K562 (cell line): ENCODE data around the gene TRMT2A. TPM values are rescaled to one million over a fixed set of nuclear protein-coding genes. Genes with fewer than 3 reads are reported as not detected.

Experiments used
- EGR1 ChIP-seq: fragments of 450-650 bp; conservative IDR thresholded peaks from 2 replicates; pipeline ENCODE4 v1.6.1; 2017; ENCODE audit warnings: mild to moderate bottlenecking
- EHMT2 ChIP-seq: fragments of 450-650 bp; IDR thresholded peaks from 2 replicates; pipeline ENCODE4 v1.6.1; 2018; ENCODE audit warnings: antibody characterized with exemption
- HDAC3 ChIP-seq: fragments of 450-650 bp; IDR thresholded peaks from 2 replicates; pipeline ENCODE4 v1.6.1; 2018; ENCODE audit warnings: borderline replicate concordance, mild to moderate bottlenecking, moderate library complexity; ENCODE audit not compliant: partially characterized antibody
- HEY1 ChIP-seq: fragments of 250-450 bp; sonication (Bioruptor Pico); IDR thresholded peaks from 2 replicates; pipeline ENCODE4 v1.5.0; 2020; ENCODE audit warnings: mild to moderate bottlenecking, moderate library complexity, borderline replicate concordance
- HMG20B ChIP-seq: fragments of 250-450 bp; sonication (Bioruptor Pico); IDR thresholded peaks from 2 replicates; pipeline ENCODE4 v1.5.0; 2021; ENCODE audit warnings: mild to moderate bottlenecking
- HNRNPLL ChIP-seq: fragments of 200-400 bp; formaldehyde crosslinking; IDR thresholded peaks from 2 replicates; pipeline ENCODE4 v1.6.1; 2017; ENCODE audit warnings: low read length, low read depth, mild to moderate bottlenecking; ENCODE audit not compliant: poor library complexity, severe bottlenecking
- MCM2 ChIP-seq: fragments of 450-650 bp; IDR thresholded peaks from 2 replicates; pipeline ENCODE4 v1.6.1; 2017; ENCODE audit warnings: low read depth, mild to moderate bottlenecking
- NR2C2 ChIP-seq, 2 experiments: fragments of 200-800 bp in 1 of 2; sonication (Bioruptor generic) in 1 of 2; sonication (generic) in 1 of 2; formaldehyde crosslinking in 1 of 2; IDR thresholded peaks; 2 replicates each; pipeline versions ENCODE4 v1.6.1 to v1.8.0; 2016 to 2022; ENCODE audit warnings: mild to moderate bottlenecking in 1 of 2, missing compliant biosample characterization in 1 of 2, missing genetic modification characterization in 1 of 2, missing genetic modification reagents in 1 of 2
- POLR2A ChIP-seq: fragments of 450-650 bp; conservative IDR thresholded peaks from 2 replicates; pipeline ENCODE4 v1.6.1; 2016
- POLR2B ChIP-seq: fragments of 450-650 bp; IDR thresholded peaks from 2 replicates; pipeline ENCODE4 v1.6.1; 2018; ENCODE audit warnings: low read depth; ENCODE audit not compliant: partially characterized antibody
- POLR2G ChIP-seq: fragments of 200-400 bp; formaldehyde crosslinking; IDR thresholded peaks from 2 replicates; pipeline ENCODE4 v1.6.1; 2017; ENCODE audit warnings: low read depth, mild to moderate bottlenecking, antibody characterized with exemption, low read length, moderate library complexity
- RBFOX2 ChIP-seq: fragments of 200-400 bp; formaldehyde crosslinking; IDR thresholded peaks from 2 replicates; pipeline ENCODE4 v1.6.1; 2017; ENCODE audit warnings: low read depth, mild to moderate bottlenecking, low read length, moderate library complexity
- TCF7 ChIP-seq: sonication (generic); IDR thresholded peaks from 2 replicates; pipeline ENCODE4 v1.6.1; 2016; ENCODE audit warnings: antibody characterized with exemption, borderline replicate concordance
- TCF7L2 ChIP-seq: fragments of 150-350 bp; IDR thresholded peaks from 2 replicates; pipeline ENCODE4 v1.6.1; 2016; ENCODE audit warnings: low read depth, mild to moderate bottlenecking, low read length, moderate library complexity
- TGIF2 ChIP-seq: sonication (generic); formaldehyde crosslinking; IDR thresholded peaks from 2 replicates; pipeline ENCODE4 v1.8.1; 2022; ENCODE audit warnings: mild to moderate bottlenecking, missing genetic modification reagents, moderate library complexity
- ZNF12 ChIP-seq: sonication (generic); formaldehyde crosslinking; IDR thresholded peaks from 2 replicates; pipeline ENCODE4 v1.4.0; 2020; ENCODE audit warnings: mild to moderate bottlenecking, missing genetic modification reagents
- ZNF668 ChIP-seq: fragments of 250-450 bp; sonication (Bioruptor Pico); IDR thresholded peaks from 2 replicates; pipeline ENCODE4 v1.8.0; 2022; ENCODE audit warnings: mild to moderate bottlenecking, inconsistent platforms
- polyA plus RNA-seq, 8 experiments: library from polyadenylated mRNA; depleted of rRNA in 4 of 8; stranded (reverse) in 5 of 8; unstranded in 3 of 8; fragments of >200 nt; fragmentation: Nextera tagmentation in 2 of 8; fragmentation: Illumina TruSeq in 1 of 8; extraction: Ambion mirVana in 2 of 8; extraction: Trizol in 1 of 8; gene quantifications; 2 replicates each; pipeline versions ENCODE4 v1.2.1 to v1.2.3, GENCODE V29; 2011 to 2014; ENCODE audit warnings: inconsistent platforms in 1 of 8, missing spikeins in 1 of 8
- total RNA-seq, 7 experiments: library from RNA; depleted of rRNA in 6 of 7; stranded (reverse); fragments of >200 nt in 6 of 7; fragmentation: Illumina TruSeq in 2 of 7; extraction: Trizol in 2 of 7; gene quantifications; 2 replicates each; pipeline versions ENCODE4 v1.2.1 to v1.2.3, GENCODE V29; 2011 to 2021; ENCODE audit warnings: low replicate concordance in 1 of 7
- TF ChIP-seq, protein P1 (sequence below): sonication (generic); formaldehyde crosslinking; IDR thresholded peaks from 2 replicates; pipeline ENCODE4 v1.8.0; 2022; ENCODE audit warnings: missing genetic modification reagents, mild to moderate bottlenecking, moderate library complexity, borderline replicate concordance
- TF ChIP-seq, protein P2 (sequence below): sonication (generic); formaldehyde crosslinking; IDR thresholded peaks from 2 replicates; pipeline ENCODE4 v1.4.0; 2020; ENCODE audit warnings: mild to moderate bottlenecking, missing genetic modification reagents
- TF ChIP-seq, protein P3 (sequence below): fragments of 250-450 bp; sonication (Bioruptor Pico); IDR thresholded peaks from 2 replicates; pipeline ENCODE4 v1.8.0; 2022; ENCODE audit warnings: inconsistent platforms, mild to moderate bottlenecking, moderate library complexity, borderline replicate concordance
- TF ChIP-seq, protein P4 (sequence below), 3 experiments: IDR thresholded peaks in 2 of 3; conservative IDR thresholded peaks in 1 of 3; 2 replicates each; pipeline ENCODE4 v1.5.1; 2011 to 2012; ENCODE audit warnings: low read length in 3 of 3, mild to moderate bottlenecking in 3 of 3, control low read depth in 2 of 3, improper control_type of control experiment in 1 of 3, inconsistent platforms in 1 of 3, low read depth in 1 of 3, mixed read lengths in 1 of 3, moderate library complexity in 1 of 3; ENCODE audit not compliant: insufficient read depth in 2 of 3

The TRMT2A gene
- total and polyA plus RNA-seq, 9 of the 15 experiments (the other 6 are each of a cell fraction or from before 2014, with no cell fraction given), result 1.6 to 265 (median 140) TPM

DNA sequence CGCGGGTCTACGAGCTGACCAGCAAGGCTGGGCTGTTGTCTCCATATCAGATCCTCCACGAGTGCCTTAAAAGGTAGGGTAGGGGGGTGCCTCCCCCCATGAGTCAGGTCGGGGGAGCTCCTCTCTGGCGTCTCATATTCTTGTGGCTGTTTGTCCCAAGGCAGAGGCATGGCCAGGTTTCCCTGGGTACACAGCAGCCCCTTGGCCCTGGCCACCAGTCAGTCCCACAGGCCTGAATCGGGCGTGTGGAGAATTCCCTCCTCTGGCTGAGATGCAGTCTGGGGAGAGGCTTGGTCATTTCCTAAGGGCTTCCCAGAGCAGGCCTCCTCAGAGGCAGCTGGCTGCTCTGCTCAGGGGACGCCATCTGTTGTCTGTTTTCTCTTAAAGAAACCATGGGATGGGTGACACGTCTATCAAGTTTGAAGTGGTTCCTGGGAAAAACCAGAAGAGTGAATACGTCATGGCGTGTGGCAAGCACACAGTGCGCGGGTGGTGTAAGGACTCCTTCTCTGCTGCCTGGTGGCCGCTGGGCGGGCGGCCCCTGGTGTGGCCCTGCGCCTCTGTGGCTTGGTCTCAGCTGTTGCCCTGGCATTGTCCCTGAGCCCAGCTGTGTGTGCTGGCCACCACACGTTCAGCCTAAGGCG, 10.7 kb downstream of the TRMT2A start (continued):
- TF ChIP-seq, protein P1, sequence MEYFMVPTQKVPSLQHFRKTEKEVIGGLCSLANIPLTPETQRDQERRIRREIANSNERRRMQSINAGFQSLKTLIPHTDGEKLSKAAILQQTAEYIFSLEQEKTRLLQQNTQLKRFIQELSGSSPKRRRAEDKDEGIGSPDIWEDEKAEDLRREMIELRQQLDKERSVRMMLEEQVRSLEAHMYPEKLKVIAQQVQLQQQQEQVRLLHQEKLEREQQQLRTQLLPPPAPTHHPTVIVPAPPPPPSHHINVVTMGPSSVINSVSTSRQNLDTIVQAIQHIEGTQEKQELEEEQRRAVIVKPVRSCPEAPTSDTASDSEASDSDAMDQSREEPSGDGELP (CRISPR knock-in tag), result no peak
- no peak for TF ChIP-seq HMG20B (CRISPR knock-in tag)
- TF ChIP-seq, protein P2, sequence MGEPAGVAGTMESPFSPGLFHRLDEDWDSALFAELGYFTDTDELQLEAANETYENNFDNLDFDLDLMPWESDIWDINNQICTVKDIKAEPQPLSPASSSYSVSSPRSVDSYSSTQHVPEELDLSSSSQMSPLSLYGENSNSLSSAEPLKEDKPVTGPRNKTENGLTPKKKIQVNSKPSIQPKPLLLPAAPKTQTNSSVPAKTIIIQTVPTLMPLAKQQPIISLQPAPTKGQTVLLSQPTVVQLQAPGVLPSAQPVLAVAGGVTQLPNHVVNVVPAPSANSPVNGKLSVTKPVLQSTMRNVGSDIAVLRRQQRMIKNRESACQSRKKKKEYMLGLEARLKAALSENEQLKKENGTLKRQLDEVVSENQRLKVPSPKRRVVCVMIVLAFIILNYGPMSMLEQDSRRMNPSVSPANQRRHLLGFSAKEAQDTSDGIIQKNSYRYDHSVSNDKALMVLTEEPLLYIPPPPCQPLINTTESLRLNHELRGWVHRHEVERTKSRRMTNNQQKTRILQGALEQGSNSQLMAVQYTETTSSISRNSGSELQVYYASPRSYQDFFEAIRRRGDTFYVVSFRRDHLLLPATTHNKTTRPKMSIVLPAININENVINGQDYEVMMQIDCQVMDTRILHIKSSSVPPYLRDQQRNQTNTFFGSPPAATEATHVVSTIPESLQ (CRISPR knock-in tag), result no peak
- TF ChIP-seq POLR2B, result no peak
- no peak for TF ChIP-seq MCM2
- TF ChIP-seq HNRNPLL, result no peak
- TF ChIP-seq, protein P3, sequence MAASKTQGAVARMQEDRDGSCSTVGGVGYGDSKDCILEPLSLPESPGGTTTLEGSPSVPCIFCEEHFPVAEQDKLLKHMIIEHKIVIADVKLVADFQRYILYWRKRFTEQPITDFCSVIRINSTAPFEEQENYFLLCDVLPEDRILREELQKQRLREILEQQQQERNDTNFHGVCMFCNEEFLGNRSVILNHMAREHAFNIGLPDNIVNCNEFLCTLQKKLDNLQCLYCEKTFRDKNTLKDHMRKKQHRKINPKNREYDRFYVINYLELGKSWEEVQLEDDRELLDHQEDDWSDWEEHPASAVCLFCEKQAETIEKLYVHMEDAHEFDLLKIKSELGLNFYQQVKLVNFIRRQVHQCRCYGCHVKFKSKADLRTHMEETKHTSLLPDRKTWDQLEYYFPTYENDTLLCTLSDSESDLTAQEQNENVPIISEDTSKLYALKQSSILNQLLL, result 0 out of 2 replicates have a peak, but pooled peaks have one; percentile 25
- peak; percentile 70 for TF ChIP-seq POLR2G
- no peak for TF ChIP-seq TCF7
- no peak for TF ChIP-seq TGIF2 (CRISPR knock-in tag)
- no peak for TF ChIP-seq ZNF668
- no peak for TF ChIP-seq HEY1
- TF ChIP-seq NR2C2 (CRISPR knock-in tag; IDR thresholded peaks at IDR 0.05), result no peak
- no peak for TF ChIP-seq NR2C2 (tag; IDR thresholded peaks at IDR 0.05)
- TF ChIP-seq EHMT2, result no peak
- TF ChIP-seq, protein P4, sequence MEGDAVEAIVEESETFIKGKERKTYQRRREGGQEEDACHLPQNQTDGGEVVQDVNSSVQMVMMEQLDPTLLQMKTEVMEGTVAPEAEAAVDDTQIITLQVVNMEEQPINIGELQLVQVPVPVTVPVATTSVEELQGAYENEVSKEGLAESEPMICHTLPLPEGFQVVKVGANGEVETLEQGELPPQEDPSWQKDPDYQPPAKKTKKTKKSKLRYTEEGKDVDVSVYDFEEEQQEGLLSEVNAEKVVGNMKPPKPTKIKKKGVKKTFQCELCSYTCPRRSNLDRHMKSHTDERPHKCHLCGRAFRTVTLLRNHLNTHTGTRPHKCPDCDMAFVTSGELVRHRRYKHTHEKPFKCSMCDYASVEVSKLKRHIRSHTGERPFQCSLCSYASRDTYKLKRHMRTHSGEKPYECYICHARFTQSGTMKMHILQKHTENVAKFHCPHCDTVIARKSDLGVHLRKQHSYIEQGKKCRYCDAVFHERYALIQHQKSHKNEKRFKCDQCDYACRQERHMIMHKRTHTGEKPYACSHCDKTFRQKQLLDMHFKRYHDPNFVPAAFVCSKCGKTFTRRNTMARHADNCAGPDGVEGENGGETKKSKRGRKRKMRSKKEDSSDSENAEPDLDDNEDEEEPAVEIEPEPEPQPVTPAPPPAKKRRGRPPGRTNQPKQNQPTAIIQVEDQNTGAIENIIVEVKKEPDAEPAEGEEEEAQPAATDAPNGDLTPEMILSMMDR (IDR thresholded peaks at IDR 0.05 in 2 of 3, conservative IDR thresholded peaks at IDR 0.05 in 1 of 3; ENCODE audit: insufficient read depth in 2 of 3, low read depth in 1 of 3, low read length in 3 of 3), result 0 out of 6 replicates have a peak, but pooled peaks of 1 of the 3 experiments have one; percentile 0
- 0 out of 2 replicates have a peak, but pooled peaks have one; percentile 17 for TF ChIP-seq POLR2A
- peak; percentile 40; the same call in 1 of the 2 replicates for TF ChIP-seq RBFOX2
- no peak for TF ChIP-seq HDAC3
- no peak for TF ChIP-seq TCF7L2
- no peak for TF ChIP-seq ZNF12 (CRISPR knock-in tag)
- no peak for TF ChIP-seq EGR1
